GM06990 (cell line): Measurements from ENCODE around the gene MYO5A.

Experiments used
- DNase-seq: peaks from one replicate; pipeline ENCODE4 v3.0.0-alpha.2; 2011; ENCODE audit not compliant: insufficient read length; ENCODE audit errors: extremely low read depth
- H3K27me3 ChIP-seq: replicated peaks from 2 replicates; pipeline ENCODE4 v1.6.0; 2011; ENCODE audit warnings: low read length; ENCODE audit not compliant: control insufficient read depth, insufficient read depth
- H3K36me3 ChIP-seq: 2 replicates; pipeline ENCODE4 v1.5.1; 2011; ENCODE audit warnings: low read length; ENCODE audit not compliant: control insufficient read depth, insufficient read depth
- H3K4me3 ChIP-seq: replicated peaks from 2 replicates; pipeline ENCODE4 v1.5.1; 2011; ENCODE audit warnings: low read depth, mild to moderate bottlenecking, control low read depth, low read length
- TF ChIP-seq, protein P1 (sequence below): IDR thresholded peaks from 2 replicates; pipeline ENCODE4 v1.5.1; 2011; ENCODE audit warnings: low read length, control low read depth, mild to moderate bottlenecking, inconsistent platforms; ENCODE audit not compliant: insufficient read depth, poor library complexity, severe bottlenecking

The MYO5A gene

GRCh38 chr15:52505151-52505550 is 23.5 kb downstream of the MYO5A start:
- Histone ChIP-seq H3K36me3 (no peaks in the 10 kb centered on the region), H3K27me3 (no peaks in the 10 kb centered on the region), H3K4me3 (no peak overlapping the region)
- no peak for DNase-seq
- TF ChIP-seq, protein P1, sequence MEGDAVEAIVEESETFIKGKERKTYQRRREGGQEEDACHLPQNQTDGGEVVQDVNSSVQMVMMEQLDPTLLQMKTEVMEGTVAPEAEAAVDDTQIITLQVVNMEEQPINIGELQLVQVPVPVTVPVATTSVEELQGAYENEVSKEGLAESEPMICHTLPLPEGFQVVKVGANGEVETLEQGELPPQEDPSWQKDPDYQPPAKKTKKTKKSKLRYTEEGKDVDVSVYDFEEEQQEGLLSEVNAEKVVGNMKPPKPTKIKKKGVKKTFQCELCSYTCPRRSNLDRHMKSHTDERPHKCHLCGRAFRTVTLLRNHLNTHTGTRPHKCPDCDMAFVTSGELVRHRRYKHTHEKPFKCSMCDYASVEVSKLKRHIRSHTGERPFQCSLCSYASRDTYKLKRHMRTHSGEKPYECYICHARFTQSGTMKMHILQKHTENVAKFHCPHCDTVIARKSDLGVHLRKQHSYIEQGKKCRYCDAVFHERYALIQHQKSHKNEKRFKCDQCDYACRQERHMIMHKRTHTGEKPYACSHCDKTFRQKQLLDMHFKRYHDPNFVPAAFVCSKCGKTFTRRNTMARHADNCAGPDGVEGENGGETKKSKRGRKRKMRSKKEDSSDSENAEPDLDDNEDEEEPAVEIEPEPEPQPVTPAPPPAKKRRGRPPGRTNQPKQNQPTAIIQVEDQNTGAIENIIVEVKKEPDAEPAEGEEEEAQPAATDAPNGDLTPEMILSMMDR = no peak

DNA sequence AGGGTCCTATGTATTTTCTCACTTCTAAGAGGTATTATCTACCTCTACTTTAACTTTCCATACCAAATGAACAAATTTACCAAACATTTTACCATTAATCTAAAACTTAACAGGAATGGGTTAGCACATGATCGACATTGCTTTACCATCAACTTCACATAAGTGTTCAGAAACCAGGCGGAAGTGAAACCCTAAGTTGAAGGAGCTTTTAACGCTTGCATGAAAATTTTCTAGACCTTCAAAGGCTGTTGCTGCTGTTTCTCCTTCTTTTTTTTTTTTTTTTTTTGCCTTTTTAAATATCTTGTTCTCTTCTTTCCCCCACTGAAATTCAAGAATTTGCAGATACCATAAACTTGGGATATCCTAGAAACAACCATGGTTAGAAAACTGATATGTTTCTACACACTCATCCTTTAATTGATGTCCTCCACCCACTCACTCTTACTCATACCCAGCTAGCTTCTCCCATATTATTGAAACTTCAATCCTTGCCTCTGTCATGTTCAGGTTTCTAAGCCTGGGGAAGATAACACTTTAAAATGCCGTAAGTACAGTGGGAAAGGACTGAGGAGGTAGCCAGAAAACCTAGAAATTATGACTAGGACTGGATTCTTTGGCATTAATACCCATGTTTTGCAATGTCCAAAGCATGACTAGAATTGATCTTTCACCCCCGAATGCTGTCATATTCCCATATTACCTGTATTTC is 24.7 kb downstream of the MYO5A start:
- peak; percentile 53 for DNase-seq
- TF ChIP-seq, protein P1 = no peak
- Histone ChIP-seq H3K27me3 (no peaks in the 10 kb centered on the region), H3K36me3 (no peaks in the 10 kb centered on the region), H3K4me3 (no peak overlapping the region)

DNA sequence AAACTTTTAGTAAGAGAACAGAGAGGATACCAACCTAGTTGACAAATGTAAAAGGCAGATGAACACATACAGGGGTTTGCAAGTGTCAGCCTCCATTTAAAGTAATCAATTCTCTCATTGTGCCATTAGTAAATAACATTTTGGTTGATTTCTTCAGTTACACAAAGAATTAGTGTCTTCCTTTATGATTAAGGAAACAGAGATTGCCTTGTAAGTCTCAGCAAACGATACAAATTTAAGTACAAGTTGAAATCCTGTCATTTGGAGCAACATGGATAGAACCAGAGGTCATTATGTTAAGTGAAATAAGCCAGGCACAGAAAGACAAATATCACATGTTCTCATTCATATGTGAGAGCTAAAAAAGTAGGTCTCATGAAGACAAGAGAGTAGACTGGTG is 26.1 kb downstream of the MYO5A start:
- no peak overlapping the region for H3K4me3 ChIP-seq

DNA sequence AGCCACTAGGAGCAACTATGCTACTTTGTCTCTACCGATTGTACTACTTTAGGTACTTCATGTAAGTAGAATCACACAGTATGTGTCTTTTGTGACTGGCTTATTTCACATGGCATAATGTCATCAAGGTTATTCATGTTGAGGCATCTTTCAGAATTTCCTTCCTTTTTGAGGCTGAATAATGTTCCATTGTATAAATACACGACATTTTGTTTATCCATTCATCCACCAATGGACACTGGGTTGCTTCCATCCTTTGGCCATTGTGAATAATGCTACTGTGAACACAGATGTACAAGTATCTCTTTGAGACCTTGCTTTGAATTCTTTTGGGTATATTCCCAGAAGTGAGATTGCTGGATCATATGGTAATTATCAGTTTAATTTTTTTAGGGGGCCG is 29.2 kb downstream of the MYO5A start:
- no peaks in the 10 kb centered on the region for H3K36me3 ChIP-seq
- no peak overlapping the region for H3K4me3 ChIP-seq
- TF ChIP-seq, protein P1 = no peak
- H3K27me3 ChIP-seq = no peaks in the 10 kb centered on the region
- DNase-seq = no peak

More for the DNA sequence above, 26.1 kb downstream of the MYO5A start:
- no peak for DNase-seq
- TF ChIP-seq, protein P1 = no peak
- Histone ChIP-seq H3K27me3 (no peaks in the 10 kb centered on the region), H3K36me3 (no peaks in the 10 kb centered on the region)

DNA sequence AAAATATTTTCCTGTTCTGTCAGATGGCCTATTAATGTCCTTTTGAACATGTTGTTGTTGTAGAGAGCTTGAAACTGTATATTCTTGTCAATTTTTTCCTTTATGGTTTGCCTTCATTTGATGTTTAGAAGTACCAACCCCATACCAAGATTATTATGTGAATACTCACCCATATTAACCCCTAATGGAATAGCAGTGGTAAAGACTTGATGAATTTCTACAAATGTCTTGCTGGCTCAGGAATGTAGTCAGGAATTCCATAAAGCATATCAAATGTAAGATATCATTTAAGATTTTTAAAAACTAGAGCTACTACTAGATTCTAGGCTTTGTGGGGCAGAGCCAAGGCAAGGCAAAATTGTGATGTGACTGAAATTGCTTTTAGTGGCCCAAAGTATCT is 30.0 kb downstream of the MYO5A start:
- no peak overlapping the region for H3K4me3 ChIP-seq
- DNase-seq = no peak
- no peaks in the 10 kb centered on the region for H3K36me3 ChIP-seq
- TF ChIP-seq, protein P1 = no peak
- no peaks in the 10 kb centered on the region for H3K27me3 ChIP-seq
